Stimulated activated naive B cell treated with anti-CD40 and anti-IgM and Interleukin-4, amounts not matched to agents 10 μg/mL and 1 μg/mL and 100 μg/mL, for 72 hours (primary cell): ENCODE measurements around the gene RHOA.

Experiments used
- ATAC-seq, 2 donors: fragments of 150-1000 bp; cut with Tn5 transposase; replicated peaks; 2 replicates each; pipeline ENCODE4 v1.10.0; 2021; ENCODE audit warnings: moderate library complexity in 1 of 2
- DNase-seq: peaks from one replicate; pipeline ENCODE4 v3.0.0; 2021
- H3K27ac Mint-ChIP-seq: one replicate; pipeline ENCODE4 v1.8.0; 2022; ENCODE audit warnings: mild to moderate bottlenecking, mixed read lengths
- H3K27me3 Mint-ChIP-seq, 2 donors: one replicate each; pipeline ENCODE4 v1.8.0; 2022; ENCODE audit warnings: mixed read lengths in 2 of 2
- H3K36me3 Mint-ChIP-seq, 2 donors: one replicate each; pipeline ENCODE4 v1.8.0; 2022; ENCODE audit warnings: mixed read lengths in 2 of 2, mild to moderate bottlenecking in 1 of 2
- H3K4me1 Mint-ChIP-seq, 2 donors: one replicate each; pipeline ENCODE4 v1.8.0; 2022; ENCODE audit warnings: mixed read lengths in 2 of 2, mild to moderate bottlenecking in 1 of 2
- H3K4me3 Mint-ChIP-seq, 2 donors: one replicate each; pipeline ENCODE4 v1.8.0; 2022; ENCODE audit warnings: mild to moderate bottlenecking in 2 of 2, mixed read lengths in 2 of 2, moderate library complexity in 1 of 2
- H3K9me3 Mint-ChIP-seq, 2 donors: one replicate each; pipeline ENCODE4 v1.8.0; 2022; ENCODE audit warnings: mixed read lengths in 2 of 2, mild to moderate bottlenecking in 1 of 2

RHOA gene

DNA sequence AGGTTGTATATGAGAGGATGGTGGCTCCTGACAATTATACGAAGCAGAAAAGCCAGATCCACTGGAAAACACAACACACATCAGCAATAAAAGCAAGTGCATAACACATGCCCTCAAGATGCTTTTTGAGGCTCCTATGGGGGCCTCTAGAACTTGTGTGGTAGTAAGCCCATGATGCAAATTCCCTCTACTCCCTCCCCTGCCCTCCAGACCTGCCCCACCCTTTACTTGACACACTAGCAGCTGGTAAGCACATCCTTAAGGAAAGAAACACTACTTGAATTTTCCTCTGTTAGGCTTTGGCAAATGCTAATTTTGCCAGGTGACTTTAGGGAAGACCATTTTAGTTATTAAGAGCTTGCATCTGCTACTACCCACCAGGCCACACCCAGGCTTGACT is 101.1 kb downstream of the RHOA start:
- H3K9me3 Mint-ChIP-seq: no peaks in the 10 kb centered on the region
- DNase-seq: no peak
- ATAC-seq: no peak
- H3K27me3 Mint-ChIP-seq: no peaks in the 10 kb centered on the region
- no peak overlapping the region for H3K27ac Mint-ChIP-seq
- peaks cover 9% of the 10 kb centered on the region in 2 donors for H3K4me1 Mint-ChIP-seq
- H3K36me3 Mint-ChIP-seq: peaks cover 30 to 50% of the 10 kb centered on the region in 2 donors
- no peak overlapping the region for H3K4me3 Mint-ChIP-seq
